ENCODE data around the gene ACSM2A.
"Not testable (repeated sequence)": the region's sequence is repeated elsewhere in the genome, so short reads cannot be mapped to it uniquely, and the experiment has no call there.

The ACSM2A gene

DNA sequence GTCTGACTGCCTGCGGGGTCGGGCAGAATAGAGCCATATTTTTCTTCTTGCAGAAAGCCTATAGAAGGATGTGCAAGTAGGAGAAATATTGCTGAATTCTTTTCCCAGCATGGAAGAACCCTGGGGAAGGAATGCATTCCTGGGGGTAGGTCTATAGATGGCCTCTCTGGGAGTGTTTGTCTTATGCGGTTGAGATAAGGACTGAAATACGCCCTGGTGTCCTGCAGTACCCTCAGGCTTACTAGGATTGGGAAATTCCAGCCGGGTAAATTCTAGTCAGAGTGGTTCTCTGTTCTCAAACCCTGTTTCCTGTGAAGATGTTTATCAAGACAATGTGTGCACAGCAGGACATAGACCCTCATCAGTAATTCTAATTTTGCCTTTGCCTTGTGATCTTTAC, 2.3 kb downstream of the ACSM2A start:
- not testable (repeated sequence) for DNase-seq (ENCODE audit: low spot score)

DNA sequence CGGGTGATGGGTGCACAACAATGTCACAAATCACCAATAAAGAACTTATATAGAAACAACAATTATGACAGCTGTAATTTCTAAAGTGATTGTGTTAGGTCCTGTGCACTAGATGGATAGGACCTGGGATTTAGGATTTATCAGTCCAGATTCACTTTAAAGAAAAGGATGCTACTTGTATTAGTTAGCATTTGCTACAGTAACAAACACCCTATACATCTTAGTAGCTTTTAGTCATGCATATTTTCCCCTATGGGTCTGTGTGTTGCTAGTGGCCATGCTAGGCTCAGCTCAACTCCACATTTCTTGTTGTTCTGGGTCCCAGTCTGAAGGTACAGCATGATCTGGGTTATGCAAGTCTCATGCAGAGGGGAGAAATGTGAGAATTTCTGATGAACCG, 7.9 kb downstream of the ACSM2A start:
- not testable (repeated sequence) for DNase-seq (ENCODE audit: low spot score)

DNA sequence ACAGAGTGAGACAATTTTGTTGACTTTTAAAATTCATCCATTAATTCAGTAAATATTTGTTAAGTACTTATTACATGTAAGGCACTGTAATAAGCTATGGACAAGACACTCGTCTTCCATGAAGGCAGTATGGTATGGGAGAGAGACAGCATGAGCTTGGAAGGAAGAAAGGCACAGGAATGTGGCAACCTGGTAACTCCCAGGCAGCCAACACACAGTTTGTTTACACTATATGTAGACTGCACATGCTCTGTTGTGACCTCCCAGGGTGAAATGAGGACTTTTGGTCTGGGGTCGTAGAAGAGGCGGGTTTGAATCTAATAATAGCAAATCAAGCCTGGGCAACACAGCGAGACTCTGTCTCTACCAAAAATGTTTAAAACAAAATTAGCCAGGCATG, 9.0 kb downstream of the ACSM2A start:
- not testable (repeated sequence) for DNase-seq (ENCODE audit: low spot score)

DNA sequence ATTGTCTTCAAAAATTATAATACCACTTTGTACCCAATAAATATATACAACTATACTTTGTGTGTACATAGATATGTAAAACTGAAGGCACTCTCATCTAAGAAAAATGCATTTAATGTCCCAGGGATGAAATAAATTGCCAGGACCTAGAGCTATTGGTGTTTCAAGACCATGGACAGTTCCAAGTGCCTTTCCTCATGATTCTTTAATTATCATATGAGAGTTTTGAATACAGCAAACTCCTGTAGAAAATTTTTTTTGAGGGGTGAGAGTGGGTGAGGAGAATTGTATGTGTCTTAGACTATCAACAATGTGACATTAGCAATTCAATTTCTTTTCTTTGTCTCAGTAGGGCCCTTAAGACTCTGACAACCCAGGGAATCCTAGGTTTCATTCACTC, 17.6 kb downstream of the ACSM2A start:
- not testable (repeated sequence) for DNase-seq (ENCODE audit: low spot score)

DNA sequence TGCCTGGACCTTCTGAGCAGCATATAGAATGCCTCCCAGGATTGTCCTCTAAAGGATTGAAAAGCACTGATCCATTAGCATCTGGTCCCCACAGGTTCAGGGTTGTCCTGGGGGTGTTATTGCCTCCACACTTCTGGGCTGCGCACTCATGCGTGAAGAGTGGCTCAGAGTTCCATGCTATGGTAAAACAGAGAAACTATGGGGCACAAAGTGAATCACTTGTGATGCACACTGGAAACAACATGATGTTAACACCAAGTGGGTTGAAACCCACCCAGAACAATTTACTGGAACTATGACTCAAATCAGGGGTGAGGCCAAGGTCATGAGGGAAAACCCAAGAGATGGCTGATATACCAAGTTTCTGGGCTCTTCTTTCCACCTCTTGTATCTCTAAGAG, 18.6 kb downstream of the ACSM2A start:
- not testable (repeated sequence) for DNase-seq (ENCODE audit: low spot score)

DNA sequence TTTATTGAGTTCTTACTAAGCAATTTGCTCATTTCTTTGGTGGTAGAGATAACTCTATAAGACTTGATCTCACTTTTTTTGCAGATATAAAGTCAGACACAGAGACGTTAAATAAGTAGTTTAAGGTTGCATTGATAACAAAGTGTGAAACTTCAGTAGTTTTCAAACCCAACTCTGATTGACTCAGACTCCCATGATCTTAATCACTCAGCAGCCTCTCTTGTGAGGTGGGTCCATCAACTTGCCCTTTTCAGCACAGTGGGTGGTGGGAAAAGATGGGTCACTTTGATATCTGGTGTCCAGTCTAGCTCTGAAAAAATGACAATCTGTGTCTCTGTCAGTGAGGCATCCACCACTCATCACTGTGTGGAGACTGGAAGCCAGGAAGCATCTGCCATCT, 19.4 kb downstream of the ACSM2A start:
- not testable (repeated sequence) for DNase-seq (ENCODE audit: low spot score)

DNA sequence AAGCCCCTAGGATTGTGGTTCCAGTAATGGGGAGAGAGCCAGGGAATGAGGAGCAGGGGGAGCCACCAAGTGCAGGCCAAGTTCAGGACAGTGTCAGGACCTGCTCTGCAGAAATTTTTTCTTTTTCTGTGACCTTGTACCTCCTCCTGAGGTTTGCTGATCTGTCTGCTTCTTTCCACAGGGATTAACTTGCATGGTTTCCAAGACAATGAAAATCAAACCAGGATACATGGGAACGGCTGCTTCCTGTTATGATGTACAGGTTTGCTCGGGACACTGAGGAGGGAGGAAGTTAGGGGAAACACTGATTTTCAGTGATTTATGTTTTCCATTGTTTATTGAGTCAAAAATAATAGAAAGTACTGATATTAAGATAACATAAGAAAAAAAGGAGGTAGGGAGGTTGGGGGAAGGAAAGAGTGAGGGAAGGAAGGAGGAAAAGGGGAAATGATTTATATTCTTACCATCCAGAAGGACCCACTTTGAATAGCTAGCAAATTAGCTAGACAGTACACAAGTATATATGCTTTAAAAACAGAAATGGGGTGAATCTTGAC, 25.9 kb downstream of the ACSM2A start:
- DNase-seq (ENCODE audit: low spot score): not testable (repeated sequence)

DNA sequence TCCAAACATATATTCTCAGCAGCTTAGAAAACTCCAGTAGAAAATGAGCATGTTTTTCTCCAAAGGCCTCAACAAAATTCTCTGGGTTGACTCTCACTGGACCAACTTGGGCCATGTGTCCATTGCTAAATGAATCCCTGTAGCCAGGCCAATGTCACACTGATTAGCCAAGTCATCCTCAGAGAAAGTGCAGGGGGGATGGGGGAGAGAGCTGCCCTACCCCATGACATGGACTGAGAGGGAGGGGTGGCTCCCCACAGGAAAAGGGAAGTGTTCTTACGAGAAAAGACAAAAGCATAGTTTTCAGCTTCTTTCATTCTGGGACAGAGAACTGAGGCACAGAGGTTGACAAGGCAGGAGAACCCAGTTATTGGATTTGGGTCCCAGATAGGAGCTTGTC, 32.7 kb downstream of the ACSM2A start:
- not testable (repeated sequence) for DNase-seq (ENCODE audit: low spot score)

DNA sequence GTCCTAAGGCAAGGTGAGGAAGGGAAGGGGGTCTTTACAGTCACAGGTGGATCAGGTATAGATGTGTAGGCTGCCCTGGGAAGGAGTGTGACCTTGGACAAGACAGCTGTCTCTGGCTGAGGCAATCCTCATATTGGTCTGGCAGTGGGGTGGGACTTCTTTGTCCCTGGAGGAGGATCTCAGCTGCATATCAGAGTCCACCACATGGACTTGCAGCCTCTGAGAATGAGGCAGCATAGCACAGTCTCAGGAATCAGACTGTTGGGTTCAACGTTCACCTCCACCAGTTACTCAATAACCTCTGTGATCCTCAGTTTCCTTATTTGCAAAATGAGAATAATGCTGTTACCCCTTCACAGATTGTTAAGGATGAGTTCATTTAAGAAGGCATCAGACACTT, 33.4 kb downstream of the ACSM2A start:
- no peak for DNase-seq (ENCODE audit: low spot score)

DNA sequence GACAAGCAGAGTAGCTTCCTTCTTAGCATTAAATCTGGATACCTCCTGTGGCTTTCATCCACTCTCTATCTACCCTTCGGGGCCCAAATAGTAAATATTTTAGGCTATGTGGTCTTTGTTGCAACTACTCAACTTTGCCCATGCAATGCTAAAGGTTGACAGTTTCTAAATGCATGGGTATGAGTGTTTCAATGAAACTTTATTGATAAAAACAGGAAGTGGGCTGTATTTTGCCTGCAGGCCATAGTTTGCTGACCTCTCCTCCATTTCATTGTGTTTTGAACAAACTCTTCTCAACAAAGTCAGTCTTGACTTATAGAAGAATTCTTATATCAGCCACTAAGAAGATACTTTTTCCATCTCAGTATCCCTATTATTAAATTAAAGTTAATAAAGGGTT, 34.1 kb downstream of the ACSM2A start:
- DNase-seq (ENCODE audit: low spot score): no peak

DNA sequence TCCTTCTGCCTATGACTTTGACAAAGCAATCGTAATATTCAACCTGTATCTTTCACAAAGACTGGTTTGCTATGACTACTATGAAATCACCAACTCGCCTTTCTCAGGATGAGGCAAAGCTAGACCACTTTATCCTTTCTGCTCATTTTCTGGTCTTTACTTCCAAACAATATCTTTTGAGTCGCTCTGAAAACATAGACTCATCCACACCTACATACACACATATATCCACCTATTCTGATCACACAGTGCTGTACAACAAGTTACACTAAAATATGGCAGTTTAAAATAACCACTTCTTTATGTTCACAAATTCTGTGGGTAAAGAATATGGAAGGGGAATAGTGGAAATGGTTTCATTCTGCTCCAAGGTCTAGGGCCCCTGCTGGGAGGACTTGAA, 39.7 kb downstream of the ACSM2A start:
- not testable (repeated sequence) for DNase-seq (ENCODE audit: low spot score)

DNA sequence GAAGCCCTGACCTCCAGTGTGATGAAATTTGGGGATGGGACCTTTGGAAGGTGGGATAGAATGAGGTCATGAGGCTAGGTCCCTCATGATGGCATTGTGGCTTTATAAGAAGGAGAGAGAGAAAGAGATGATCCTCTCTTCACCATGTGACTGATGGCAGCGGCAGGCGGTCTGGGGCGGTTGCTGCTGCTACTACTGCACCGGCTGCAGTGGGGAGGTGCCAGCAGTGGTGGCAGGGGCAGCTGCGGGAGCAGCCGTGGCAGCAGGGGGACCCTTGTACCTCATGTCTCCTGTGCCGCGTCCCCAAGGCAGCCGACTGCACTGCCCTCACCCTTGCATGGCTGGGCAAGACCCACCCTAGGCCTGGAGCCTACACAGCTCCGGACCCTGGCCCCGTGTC, 40.1 kb downstream of the ACSM2A start:
- not testable (repeated sequence) for DNase-seq (ENCODE audit: low spot score)

DNA sequence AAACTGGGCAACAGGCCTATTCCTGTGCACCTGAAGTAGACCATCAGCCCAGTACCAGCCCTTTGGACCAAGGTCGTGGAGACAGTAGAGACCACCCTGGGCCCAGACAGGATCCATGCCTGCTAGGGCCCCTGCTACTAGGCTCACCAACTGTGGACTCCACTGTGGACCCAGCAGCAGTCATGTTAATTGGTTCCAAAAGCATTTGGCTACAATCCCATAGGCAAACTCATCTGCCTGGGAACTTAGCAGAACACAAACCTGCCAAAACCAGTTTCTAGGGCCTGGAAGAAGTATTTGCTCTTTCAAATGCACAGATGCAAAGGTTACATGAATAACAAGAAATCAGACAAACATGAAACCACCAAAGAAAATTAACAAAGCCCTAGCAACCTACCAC, 53.1 kb downstream of the ACSM2A start:
- no peak for DNase-seq (ENCODE audit: low spot score)

DNA sequence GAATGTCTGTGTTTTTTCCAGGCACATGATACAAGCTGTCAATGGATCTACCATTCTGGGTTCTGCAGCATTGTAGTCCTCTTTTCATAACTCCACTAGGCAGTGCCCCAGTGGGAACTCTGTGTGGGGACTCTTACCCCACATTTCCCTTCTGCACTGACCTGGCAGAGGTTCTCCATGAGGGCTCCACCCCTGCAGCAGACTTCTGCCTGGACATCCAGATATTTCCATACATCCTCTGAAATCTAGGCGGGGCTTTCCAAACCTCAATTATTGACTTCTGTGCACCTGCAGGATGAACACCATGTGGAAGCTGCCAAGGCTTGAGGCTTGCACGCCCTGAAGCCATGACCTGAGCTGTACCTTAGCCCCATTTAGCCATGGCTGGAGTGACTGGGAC, 56.0 kb downstream of the ACSM2A start:
- no peak for DNase-seq (ENCODE audit: low spot score)

DNA sequence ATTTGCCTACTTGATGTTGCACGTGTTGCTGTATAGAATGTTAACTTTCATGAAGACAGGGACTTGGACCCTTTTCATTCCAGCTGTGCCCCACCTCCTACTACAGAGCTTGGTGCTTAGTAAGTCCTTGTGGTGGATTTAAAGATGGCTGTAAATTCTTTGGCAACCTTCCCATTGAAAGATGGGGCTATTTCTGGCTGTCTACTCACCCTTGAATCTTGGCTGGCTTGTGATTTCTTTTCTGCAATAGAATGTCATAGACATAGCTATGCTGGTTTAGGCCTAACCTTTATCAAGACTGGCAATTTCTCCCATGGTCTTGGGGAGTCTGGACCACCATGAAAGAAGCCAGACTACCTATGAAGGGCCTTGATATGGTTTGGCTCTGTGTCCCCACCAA, 59.0 kb downstream of the ACSM2A start:
- DNase-seq (ENCODE audit: low spot score): no peak

DNA sequence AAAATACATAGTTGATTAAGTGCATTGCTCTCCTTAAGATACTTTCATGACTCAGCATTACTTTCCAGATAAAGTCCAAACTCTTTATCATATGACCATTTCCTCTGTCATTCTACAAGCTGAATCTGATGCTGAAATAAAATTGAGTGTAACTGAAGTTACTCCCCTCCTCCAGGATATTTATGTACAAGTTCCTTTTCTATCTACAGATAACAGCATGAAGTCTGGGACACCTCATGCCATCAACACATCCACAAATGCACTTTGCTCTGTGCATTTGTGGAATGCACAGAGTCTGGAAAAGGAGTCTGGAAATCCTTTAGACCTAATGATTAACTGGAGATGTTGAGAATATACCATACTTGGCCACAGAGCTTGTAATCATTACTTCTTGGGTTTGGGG, 64.4 kb downstream of the ACSM2A start:
- DNase-seq (ENCODE audit: low spot score): no peak

DNA sequence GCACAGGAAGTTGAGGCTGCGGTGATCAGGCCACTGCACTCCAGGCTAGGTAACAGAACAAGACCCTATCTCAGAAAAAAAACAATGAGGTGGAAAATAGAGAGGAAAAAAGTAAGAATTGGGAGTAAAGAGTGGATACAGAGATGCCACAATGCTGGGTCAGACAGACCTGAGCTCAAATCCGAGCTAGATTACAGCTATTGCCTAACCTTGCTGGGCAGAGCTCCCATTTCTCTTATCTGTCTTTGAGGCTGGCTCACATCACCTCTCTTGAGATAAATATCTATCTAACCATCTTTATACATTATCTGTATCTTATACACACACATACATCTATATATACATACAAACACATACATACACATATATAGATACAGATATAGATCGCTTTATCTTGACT, 65.8 kb downstream of the ACSM2A start:
- DNase-seq (ENCODE audit: low spot score): no peak

DNA sequence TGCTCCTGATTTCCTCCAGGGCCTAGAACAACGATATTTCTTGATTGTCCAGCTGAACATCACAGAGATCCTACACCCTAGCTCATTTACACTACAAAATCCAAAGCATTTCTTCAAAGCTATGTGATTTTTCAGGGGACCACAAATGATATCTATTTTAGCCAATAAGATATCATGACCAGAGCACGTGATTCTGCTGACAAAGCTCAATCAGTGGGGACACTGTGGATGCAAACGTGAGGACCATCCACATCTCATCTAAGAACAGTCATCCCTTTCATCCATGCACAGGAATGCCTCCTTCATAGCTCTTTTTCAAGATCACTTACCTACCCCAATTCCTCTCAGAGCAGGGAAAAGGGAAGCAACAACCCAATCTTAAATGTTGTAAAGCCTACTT, 67.9 kb downstream of the ACSM2A start:
- DNase-seq (ENCODE audit: low spot score): no peak

DNA sequence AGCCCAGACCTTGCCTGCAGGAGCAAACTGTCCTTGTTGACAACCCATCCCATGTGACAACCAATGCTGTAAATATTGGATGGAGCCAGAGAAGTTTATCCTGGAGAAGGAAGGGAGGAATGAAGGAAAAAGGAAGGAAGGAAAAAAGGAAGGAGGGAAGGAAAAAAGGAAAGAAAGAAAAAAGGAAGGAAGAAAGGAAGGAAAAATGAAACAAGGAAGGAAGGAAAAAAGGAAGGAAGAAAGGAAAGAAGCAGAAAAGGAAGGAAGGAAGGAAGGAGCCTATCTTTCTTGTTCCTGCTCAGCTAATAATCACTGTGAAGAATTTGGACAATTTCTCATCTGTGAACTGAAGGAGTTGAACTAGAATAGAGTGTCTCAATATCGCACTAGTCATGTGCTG, 68.8 kb downstream of the ACSM2A start:
- DNase-seq (ENCODE audit: low spot score): no peak

DNA sequence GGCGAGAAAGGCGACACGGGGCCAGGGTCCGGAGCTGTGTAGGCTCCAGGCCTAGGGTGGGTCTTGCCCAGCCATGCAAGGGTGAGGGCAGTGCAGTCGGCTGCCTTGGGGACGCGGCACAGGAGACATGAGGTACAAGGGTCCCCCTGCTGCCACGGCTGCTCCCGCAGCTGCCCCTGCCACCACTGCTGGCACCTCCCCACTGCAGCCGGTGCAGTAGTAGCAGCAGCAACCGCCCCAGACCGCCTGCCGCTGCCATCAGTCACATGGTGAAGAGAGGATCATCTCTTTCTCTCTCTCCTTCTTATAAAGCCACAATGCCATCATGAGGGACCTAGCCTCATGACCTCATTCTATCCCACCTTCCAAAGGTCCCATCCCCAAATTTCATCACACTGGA, 80.5 kb downstream of the ACSM2A start:
- not testable (repeated sequence) for DNase-seq (ENCODE audit: low spot score)

DNA sequence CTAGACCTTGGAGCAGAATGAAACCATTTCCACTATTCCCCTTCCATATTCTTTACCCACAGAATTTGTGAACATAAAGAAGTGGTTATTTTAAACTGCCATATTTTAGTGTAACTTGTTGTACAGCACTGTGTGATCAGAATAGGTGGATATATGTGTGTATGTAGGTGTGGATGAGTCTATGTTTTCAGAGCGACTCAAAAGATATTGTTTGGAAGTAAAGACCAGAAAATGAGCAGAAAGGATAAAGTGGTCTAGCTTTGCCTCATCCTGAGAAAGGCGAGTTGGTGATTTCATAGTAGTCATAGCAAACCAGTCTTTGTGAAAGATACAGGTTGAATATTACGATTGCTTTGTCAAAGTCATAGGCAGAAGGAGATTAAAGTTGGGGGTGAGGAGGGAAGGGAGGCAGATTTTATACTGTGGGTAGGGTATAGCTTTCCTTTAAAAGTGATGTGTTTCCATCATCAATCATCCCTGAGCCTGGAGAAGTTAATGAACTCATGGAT, 81.0 kb downstream of the ACSM2A start:
- DNase-seq (ENCODE audit: low spot score): not testable (repeated sequence)

DNA sequence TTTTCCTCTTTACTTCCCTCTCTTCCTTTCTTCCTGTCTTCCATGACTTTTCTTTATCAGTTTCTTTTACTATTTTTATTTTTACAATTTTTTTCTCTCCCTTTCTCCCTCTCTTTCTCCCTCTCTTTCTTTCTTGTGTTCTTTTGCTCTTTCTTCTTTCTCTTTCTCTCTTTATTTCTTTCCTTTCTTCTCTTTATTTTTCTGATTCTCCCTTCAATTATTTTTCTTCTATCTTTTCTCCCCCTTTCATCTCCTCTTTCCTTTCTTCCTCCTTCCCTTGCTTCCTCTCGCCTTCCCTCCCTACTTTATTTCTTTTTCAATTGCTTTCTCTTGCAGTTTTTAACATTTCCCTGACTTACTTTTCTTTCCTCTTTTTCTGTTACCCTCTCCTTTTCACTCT, 85.3 kb downstream of the ACSM2A start:
- DNase-seq (ENCODE audit: low spot score): not testable (repeated sequence)

All from ecto neural progenitor cell (in vitro differentiated cells).